HG03025 (cell line): ENCODE data around the gene CD6.
"Not testable (repeated sequence)": the region's sequence is repeated elsewhere in the genome, so short reads cannot be mapped to it uniquely, and the experiment has no call there.

ENCODE experiments used
- ATAC-seq: cut with Tn5 transposase; IDR thresholded peaks from one replicate; pipeline ENCODE4 v1.9.1; 2021; ENCODE audit warnings: mild to moderate bottlenecking, moderate library complexity; ENCODE audit not compliant: unreplicated experiment, low FRiP score

CD6 gene

GRCh38 chr11:60951904-60952741, 19.4 kb upstream of the CD6 start, which contains the start of gene SLC15A3:
Gene SLC15A3, minus strand, starts transcription at chr11:60952176. Its CDS starts 625 bp downstream, at chr11:60951551.
- ATAC-seq, result peak; percentile 70

- no peak for ATAC-seq
These were observed 18.7 kb upstream of the CD6 start for GRCh38 chr11:60952742-60953170.

GRCh38 chr11:60953781-60954180, 17.7 kb upstream of the CD6 start:
- no peak for ATAC-seq

- no peak for ATAC-seq
These were observed 17.1 kb upstream of the CD6 start for GRCh38 chr11:60954421-60954820.

GRCh38 chr11:60955571-60955970, 15.9 kb upstream of the CD6 start:
- ATAC-seq, result no peak

- ATAC-seq, result no peak
These were observed 14.3 kb upstream of the CD6 start for GRCh38 chr11:60957188-60957587.

- ATAC-seq, result no peak
These were observed 12.0 kb upstream of the CD6 start for GRCh38 chr11:60959431-60959830.

GRCh38 chr11:60960405-60960804, 11.1 kb upstream of the CD6 start:
- no peak for ATAC-seq

GRCh38 chr11:60964801-60965200, 6.7 kb upstream of the CD6 start:
- ATAC-seq, result no peak

- no peak for ATAC-seq
These were observed 4.6 kb upstream of the CD6 start for GRCh38 chr11:60966890-60967289.

GRCh38 chr11:60968223-60968622, 3.3 kb upstream of the CD6 start:
- ATAC-seq, result no peak

- no peak for ATAC-seq
These were observed 1.1 kb upstream of the CD6 start for GRCh38 chr11:60970369-60970774.

- ATAC-seq, result no peak
These were observed 590 bp upstream of the CD6 start for GRCh38 chr11:60970890-60971289.

- ATAC-seq, result no peak
These were observed 926 bp downstream of the CD6 start for GRCh38 chr11:60972182-60973030.

GRCh38 chr11:60973699-60974098, 2.2 kb downstream of the CD6 start:
- ATAC-seq, result no peak

GRCh38 chr11:60974316-60974715, 2.8 kb downstream of the CD6 start:
- not testable (repeated sequence) for ATAC-seq

- no peak for ATAC-seq
These were observed 3.2 kb downstream of the CD6 start for GRCh38 chr11:60974726-60975125.

- no peak for ATAC-seq
These were observed 5.7 kb downstream of the CD6 start for GRCh38 chr11:60977224-60977623.

GRCh38 chr11:60977836-60978235, 6.4 kb downstream of the CD6 start:
- no peak for ATAC-seq

- ATAC-seq, result no peak
These were observed 7.3 kb downstream of the CD6 start for GRCh38 chr11:60978546-60979380.

- no peak for ATAC-seq
These were observed 10.0 kb downstream of the CD6 start for GRCh38 chr11:60981515-60981914.
